HG03520 (cell line): ENCODE measurements around the gene DIP2A.
"Not testable (repeated sequence)": the region's sequence is repeated elsewhere in the genome, so short reads cannot be mapped to it uniquely, and the experiment has no call there.

Source experiments
- ATAC-seq: cut with Tn5 transposase; IDR thresholded peaks from one replicate; pipeline ENCODE4 v1.9.1; 2021; ENCODE audit warnings: mild to moderate bottlenecking, moderate library complexity; ENCODE audit not compliant: unreplicated experiment

Gene DIP2A

GRCh38 chr21:46572850-46573249 is 114.2 kb downstream of the DIP2A start:
- no peak for ATAC-seq

DNA sequence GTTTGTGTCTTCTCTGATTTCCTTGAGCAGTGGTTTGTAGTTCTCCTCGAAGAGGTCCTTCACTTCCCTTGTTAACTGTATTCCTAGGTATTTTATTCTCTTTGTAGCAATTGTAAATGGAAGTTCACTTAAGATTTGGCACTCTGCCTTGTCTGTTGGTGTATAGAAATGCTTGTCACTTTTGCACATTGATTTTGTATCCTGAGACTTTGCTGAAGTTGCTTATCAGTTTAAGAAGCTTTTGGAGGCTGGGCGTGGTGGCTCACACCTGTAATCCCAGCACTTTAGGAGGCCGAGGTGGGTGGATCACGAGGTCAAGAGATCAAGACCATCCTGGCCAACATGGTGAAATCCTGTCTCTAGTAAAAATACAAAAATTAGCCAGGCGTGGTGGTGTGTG is 119.1 kb downstream of the DIP2A start:
- ATAC-seq, result not testable (repeated sequence)

GRCh38 chr21:46579394-46579793 is 120.7 kb downstream of the DIP2A start:
- ATAC-seq, result not testable (repeated sequence)

- ATAC-seq, result no peak
These were observed 123.2 kb downstream of the DIP2A start for GRCh38 chr21:46581780-46582307.

DNA sequence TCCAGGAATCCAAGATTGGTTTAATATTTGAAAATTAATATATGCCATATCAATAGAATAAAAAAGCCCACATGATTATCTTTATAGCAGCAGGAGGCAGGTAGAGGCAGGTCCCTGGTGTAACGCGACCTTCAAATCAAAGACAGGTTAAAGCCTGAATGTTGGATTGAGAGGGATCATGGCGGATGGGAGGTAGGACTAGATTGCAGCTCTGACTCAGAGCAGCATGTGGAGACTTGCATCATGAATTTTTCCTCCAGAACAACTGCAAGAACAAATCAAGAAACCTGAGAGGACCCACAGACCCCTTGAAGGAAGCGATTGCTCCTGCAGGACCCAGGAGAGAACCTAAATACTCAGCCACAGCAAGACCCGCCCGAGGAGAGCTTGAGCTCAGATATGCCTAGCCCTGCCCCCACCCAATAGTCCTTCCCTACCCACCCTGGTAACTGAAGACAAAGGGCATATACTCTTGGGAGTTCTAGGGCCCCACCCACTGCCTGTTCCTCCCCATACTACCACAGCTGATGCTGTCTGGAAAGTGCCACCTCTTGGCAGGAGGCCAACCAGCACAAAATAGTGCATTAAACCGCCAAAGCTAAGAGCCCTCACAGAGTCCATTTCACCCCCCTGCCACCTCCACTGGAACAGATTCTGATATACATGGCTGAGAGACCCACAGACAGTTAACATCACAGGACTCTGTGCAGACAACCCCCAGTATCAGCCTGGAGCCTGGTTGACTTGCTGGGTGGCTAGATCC is 126.7 kb downstream of the DIP2A start:
- no peak for ATAC-seq

GRCh38 chr21:46594276-46594675 is 135.6 kb downstream of the DIP2A start:
- ATAC-seq, result no peak

DNA sequence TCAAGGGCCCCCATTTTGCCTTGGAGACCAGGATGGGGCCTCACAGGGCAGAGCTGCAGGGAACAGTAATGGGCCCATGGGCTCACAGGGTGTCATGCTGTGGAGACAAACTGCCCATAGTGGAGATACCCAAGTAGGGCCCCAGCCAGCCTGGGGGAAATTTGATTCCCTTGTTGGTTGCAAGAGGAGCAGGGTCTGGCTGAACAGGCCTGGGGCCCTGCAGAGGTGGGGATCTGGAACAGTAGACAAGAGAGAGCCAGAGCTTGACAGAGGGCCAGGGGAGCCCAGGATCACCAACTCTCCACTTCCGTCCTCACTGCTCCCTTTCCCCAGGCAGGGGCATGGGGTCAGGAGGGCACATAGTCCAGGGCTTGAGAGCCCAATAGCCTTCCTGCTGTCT is 137.5 kb downstream of the DIP2A start:
- no peak for ATAC-seq

DNA sequence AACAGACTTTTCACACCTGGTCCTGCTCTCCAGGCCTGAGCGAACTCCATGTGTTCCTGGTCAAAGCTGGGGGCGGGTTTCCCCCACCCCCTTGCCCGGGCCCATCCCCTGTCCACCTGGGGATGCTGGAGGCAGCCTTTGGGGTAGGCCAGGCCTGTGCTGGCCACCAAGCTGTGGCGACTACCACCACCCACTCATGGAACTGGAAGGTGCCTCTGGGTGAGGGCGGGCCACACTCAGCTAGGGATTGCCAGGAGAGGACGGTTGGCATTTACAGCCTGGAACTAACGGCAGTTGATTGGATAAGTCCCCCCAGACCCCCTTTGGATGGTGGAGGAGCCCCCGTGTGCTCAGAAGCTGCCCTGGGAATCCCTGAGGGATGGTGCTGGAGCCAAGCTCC is 138.3 kb downstream of the DIP2A start:
- ATAC-seq, result no peak

- ATAC-seq, result no peak
These were observed 139.2 kb downstream of the DIP2A start for GRCh38 chr21:46597896-46598343.

DNA sequence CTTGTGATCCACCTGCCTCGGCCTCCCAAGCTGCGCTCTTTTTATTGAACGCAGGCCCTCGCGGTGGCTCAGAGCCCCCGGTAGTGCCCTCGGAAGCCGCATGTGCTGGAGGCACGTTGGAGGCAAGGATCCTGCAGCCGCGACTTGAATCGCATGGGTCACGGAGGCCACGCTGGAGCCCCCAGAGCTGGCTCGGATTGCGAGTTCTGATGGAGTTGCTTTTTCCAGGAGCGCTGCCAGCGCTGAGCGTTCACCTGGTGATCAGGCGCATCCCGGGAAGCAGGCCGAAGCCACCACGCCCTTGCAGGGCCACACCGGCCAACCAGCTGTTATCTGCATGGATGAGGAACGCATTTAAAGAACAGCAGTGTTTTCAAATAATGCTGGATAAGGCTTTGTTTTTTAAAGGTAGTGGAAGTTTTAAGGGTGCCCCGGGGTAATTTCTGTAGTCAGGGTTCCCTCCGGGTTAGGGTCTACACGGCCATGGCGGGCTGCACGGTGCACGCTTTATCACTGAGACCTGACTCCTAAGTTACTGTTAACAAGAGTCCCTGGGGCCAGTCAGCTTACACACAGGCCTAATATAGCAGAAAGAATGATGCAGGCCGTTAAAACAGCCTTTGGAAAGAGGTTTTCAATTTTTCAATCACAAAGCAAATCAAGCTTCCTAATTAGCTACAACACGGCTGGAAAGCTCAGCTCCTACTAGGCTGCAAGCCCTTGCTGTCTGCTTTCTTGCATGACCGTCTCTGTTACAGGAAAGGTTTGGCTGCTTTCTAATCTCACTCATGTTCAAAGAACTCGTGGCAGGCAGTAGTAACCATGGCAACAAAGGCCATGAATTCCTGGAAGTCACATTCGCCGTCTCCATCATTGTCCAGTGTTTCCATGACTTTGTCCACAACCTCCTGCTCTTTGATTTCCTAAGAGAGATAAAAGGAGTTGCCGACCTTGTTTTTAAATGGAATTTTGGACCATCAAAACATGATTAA is 140.2 kb downstream of the DIP2A start:
- no peak for ATAC-seq

GRCh38 chr21:46600305-46600704 is 141.6 kb downstream of the DIP2A start:
- ATAC-seq, result no peak

DNA sequence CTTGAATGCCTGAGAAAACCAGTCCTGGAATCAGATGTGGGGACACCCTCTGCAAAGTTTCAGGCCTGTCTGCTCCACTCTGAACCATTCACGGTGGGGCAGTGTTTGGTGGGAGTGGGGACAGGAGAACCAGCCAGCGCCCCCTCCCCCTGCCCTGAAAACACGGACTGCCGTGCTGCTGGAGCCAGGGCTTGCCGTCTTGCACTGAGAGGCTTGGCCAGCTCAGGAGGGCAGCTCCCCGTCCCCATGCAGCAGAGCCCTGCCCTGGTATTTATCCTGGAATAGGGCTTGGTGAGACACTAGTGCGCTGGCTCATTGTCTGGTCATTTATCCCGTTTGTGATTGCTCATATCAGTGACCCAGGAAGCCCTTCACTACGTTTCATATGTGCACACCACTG is 142.3 kb downstream of the DIP2A start:
- no peak for ATAC-seq

DNA sequence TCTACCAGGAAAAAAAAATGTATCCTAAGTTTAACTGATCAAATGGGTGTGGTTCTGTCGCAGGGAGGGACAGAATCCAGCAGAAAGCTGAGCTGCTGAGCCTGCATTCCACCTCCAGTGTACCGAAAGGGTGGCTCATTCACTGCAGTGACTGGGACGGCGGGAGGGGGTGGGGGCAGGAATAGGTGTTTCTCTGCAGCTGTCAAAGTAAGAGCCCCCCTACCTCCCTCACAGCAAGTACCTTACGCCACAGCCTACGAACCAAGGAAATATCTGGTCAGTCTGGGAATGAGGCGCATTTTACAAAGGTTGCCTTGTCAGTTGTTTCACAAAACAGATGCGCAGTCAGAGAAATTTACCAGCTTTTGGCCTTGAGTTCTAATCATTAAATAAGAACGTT is 144.5 kb downstream of the DIP2A start:
- ATAC-seq, result no peak

- ATAC-seq, result no peak
These were observed 145.8 kb downstream of the DIP2A start for GRCh38 chr21:46604329-46604974.

DNA sequence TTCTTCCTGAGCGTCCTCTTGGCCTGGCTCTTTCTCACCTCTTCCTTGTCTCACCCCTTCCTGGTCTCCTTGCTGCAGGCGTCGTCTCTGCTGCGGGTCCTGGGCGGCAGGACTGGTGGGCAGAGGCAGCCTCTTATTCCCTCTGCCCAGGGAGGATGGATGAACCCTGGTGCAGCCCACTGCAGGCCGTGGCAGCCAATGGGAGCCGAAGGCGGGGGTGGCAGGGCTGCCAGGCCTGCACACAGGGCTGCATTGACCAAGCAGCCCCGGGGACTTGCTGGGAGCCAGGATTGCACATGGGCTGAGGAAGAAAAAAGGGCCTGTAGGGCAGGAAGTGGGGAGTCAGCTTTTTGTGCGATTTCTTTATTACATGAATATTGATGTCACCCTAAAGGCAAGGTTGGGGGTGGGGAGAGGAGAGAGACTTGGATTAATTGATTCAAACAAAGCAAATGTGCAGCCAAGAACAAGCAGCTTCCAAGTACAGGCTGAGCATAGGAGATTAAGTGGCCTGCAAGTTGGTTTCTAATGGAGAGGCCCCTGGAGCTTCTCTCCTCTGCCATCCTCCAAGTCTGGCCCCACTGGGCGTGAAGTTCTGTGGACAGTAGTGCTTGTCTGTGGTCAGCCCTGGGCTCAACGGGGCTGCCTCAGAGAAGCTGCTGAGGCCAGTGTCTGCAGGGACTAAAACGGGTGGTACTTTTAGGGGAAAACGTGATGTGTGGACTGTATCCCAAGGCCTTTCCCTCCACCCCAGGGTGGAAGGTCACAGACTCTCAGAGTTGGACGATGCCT is 146.5 kb downstream of the DIP2A start, which contains the start of gene S100B:
S100B (minus strand) TSS at position 108 of the 792 bp plus-strand sequence. CDS start 2,667 bp downstream, outside the sequence.
- no peak for ATAC-seq

GRCh38 chr21:46605767-46606426 is 147.2 kb downstream of the DIP2A start:
- no peak for ATAC-seq

GRCh38 chr21:46606427-46606813 is 147.7 kb downstream of the DIP2A start:
- no peak for ATAC-seq

DNA sequence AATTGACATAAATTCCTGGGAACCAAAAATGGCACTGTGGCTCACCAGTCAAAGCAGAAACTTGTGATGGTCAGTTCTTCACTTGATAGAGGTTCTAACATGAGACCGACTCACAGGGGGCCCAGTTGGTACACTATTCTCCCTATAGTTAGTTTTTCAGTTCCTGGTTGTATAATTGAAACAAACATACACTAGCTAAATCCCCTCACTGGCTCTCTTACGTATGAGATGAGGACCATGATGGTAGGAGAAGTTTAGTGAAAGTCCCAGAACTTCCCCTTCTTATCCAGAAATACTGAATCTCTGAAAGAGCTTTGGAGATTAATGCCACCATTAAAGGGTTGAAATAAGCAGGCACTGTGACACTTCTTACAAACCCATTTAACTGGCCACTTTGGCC is 148.9 kb downstream of the DIP2A start:
- ATAC-seq, result no peak

DNA sequence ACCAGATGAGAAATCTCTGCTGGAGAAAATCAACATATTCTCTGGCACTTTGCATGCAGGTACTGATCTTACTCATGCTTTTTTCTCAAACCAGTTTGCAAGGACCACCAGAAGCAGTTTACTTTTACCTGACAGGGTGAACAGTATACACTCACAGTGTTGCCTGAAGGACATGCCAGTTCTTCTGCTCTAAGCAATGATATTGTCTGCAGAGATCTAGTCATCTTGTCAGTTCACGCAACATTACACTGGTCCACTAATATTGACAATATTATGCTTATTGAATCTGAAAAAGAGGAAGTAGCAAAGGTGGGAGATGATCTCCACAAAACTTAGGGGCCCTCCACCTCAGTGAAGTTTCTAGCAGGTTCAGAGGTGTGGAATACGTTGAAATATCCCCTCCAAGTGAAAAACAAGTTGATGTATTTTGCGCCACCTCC is 150.0 kb downstream of the DIP2A start:
- ATAC-seq, result no peak
